SK-N-MC (cell line): ENCODE results near the gene BOC.

Experiments used
- DNase-seq: peaks from one replicate; pipeline ENCODE4 v3.0.0-alpha.2; 2011; ENCODE audit warnings: low read depth, low spot score
- H3K27ac ChIP-seq: fragments of 200-600 bp; sonication (generic); 2 replicates; pipeline ENCODE4 v1.5.1; 2016; ENCODE audit warnings: mixed run types
- H3K36me3 ChIP-seq: fragments of 200-600 bp; sonication (generic); 2 replicates; pipeline ENCODE4 v1.6.1; 2017; ENCODE audit warnings: antibody characterized with exemption, low read length, mixed read lengths; ENCODE audit not compliant: insufficient read depth
- H3K4me3 ChIP-seq: fragments of 200-600 bp; sonication (generic); 2 replicates; pipeline ENCODE4 v1.5.1; 2016
- H3K9ac ChIP-seq: fragments of 200-600 bp; sonication (generic); 2 replicates; pipeline ENCODE4 v1.8.0; 2017; ENCODE audit warnings: mixed run types, mixed read lengths; ENCODE audit not compliant: insufficient read length
- H3K9me3 ChIP-seq: fragments of 200-600 bp; sonication (generic); 2 replicates; pipeline ENCODE4 v1.6.1; 2017; ENCODE audit warnings: low read depth, mild to moderate bottlenecking, antibody characterized with exemption, low read length, moderate library complexity, mixed read lengths
- EZH2 ChIP-seq: fragments of 200-600 bp; sonication (generic); IDR thresholded peaks from one replicate; pipeline ENCODE4 v1.6.1; 2017; ENCODE audit warnings: antibody characterized with exemption
- FOXP2 ChIP-seq: optimal IDR thresholded peaks from 2 replicates; pipeline ENCODE3; 2011; ENCODE audit warnings: mild to moderate bottlenecking, moderate library complexity; ENCODE audit not compliant: insufficient read depth; ENCODE audit errors: extremely low read length, control extremely low read depth
- POLR2AphosphoS5 ChIP-seq: IDR thresholded peaks from 2 replicates; pipeline ENCODE4 v1.6.1; 2012; ENCODE audit warnings: mild to moderate bottlenecking, low read depth, low read length, borderline replicate concordance

BOC gene

GRCh38 chr3:113255100-113255853 lies 43.9 kb downstream of the BOC start:
- H3K4me3 ChIP-seq = no peak overlapping the region
- H3K27ac ChIP-seq = no peak overlapping the region
- H3K36me3 ChIP-seq = no peaks in the 10 kb centered on the region
- H3K9ac ChIP-seq = no peak overlapping the region
- DNase-seq = no peak
- H3K9me3 ChIP-seq = no peaks in the 10 kb centered on the region
- TF ChIP-seq EZH2 = no peak
- TF ChIP-seq POLR2AphosphoS5 = no peak
- no peak for TF ChIP-seq FOXP2

GRCh38 chr3:113255854-113256615 lies 44.7 kb downstream of the BOC start:
- H3K4me3 ChIP-seq = no peak overlapping the region
- no peak overlapping the region for H3K27ac ChIP-seq
- no peaks in the 10 kb centered on the region for H3K36me3 ChIP-seq
- TF ChIP-seq POLR2AphosphoS5 (no peak), EZH2 (no peak), FOXP2 (no peak)
- DNase-seq = no peak
- no peak overlapping the region for H3K9ac ChIP-seq
- H3K9me3 ChIP-seq = no peaks in the 10 kb centered on the region

- no peak overlapping the region for H3K27ac ChIP-seq
- TF ChIP-seq EZH2 (no peak), POLR2AphosphoS5 (no peak), FOXP2 (no peak)
- H3K9me3 ChIP-seq = no peaks in the 10 kb centered on the region
- H3K4me3 ChIP-seq = no peak overlapping the region
- no peaks in the 10 kb centered on the region for H3K36me3 ChIP-seq
- DNase-seq = no peak
- H3K9ac ChIP-seq = no peak overlapping the region
Observed at GRCh38 chr3:113258361-113258760, 47.0 kb downstream of the BOC start.

GRCh38 chr3:113259196-113259595 lies 47.8 kb downstream of the BOC start:
- no peaks in the 10 kb centered on the region for H3K9me3 ChIP-seq
- TF ChIP-seq FOXP2 (no peak), POLR2AphosphoS5 (no peak), EZH2 (no peak)
- no peak overlapping the region for H3K9ac ChIP-seq
- H3K27ac ChIP-seq = no peak overlapping the region
- H3K36me3 ChIP-seq = no peaks in the 10 kb centered on the region
- no peak for DNase-seq
- H3K4me3 ChIP-seq = no peak overlapping the region

- Histone ChIP-seq H3K9me3 (no peaks in the 10 kb centered on the region), H3K36me3 (no peaks in the 10 kb centered on the region), H3K4me3 (no peak overlapping the region), H3K27ac (peak overlapping the region; percentile 79; the same call in 1 of the 2 replicates), H3K9ac (no peak overlapping the region)
- TF ChIP-seq EZH2 = no peak
- TF ChIP-seq POLR2AphosphoS5 = no peak
- no peak for TF ChIP-seq FOXP2
- no peak for DNase-seq
Observed at GRCh38 chr3:113261063-113261625, 49.8 kb downstream of the BOC start.

GRCh38 chr3:113261626-113262303 lies 50.4 kb downstream of the BOC start:
- Histone ChIP-seq H3K9me3 (no peaks in the 10 kb centered on the region), H3K27ac (peak overlapping the region; percentile 79), H3K36me3 (no peaks in the 10 kb centered on the region), H3K4me3 (peak overlapping the region; percentile 44), H3K9ac (no peak overlapping the region)
- DNase-seq = no peak
- TF ChIP-seq EZH2 = no peak
- TF ChIP-seq FOXP2 = no peak
- no peak for TF ChIP-seq POLR2AphosphoS5

- Histone ChIP-seq H3K27ac (peak overlapping the region; percentile 79), H3K36me3 (no peaks in the 10 kb centered on the region), H3K4me3 (no peak overlapping the region), H3K9me3 (no peaks in the 10 kb centered on the region), H3K9ac (no peak overlapping the region)
- DNase-seq = no peak
- TF ChIP-seq POLR2AphosphoS5 (no peak), EZH2 (no peak), FOXP2 (no peak)
Observed at GRCh38 chr3:113262304-113262665, 50.9 kb downstream of the BOC start.

GRCh38 chr3:113263020-113263419 lies 51.7 kb downstream of the BOC start:
- TF ChIP-seq EZH2 (no peak), POLR2AphosphoS5 (no peak), FOXP2 (no peak)
- no peaks in the 10 kb centered on the region for H3K36me3 ChIP-seq
- no peak for DNase-seq
- no peak overlapping the region for H3K9ac ChIP-seq
- no peak overlapping the region for H3K4me3 ChIP-seq
- H3K27ac ChIP-seq = no peak overlapping the region
- no peaks in the 10 kb centered on the region for H3K9me3 ChIP-seq
